ENCODE measurements around the gene PDE9A.

- TF ChIP-seq CTCF (IDR thresholded peaks at IDR 0.05) (no peak), EP300 (IDR thresholded peaks at IDR 0.05) (no peak), POLR2A (IDR thresholded peaks at IDR 0.05) (no peak)
Observed at GRCh38 chr21:42655796-42656770, 2.7 kb downstream of the PDE9A start.
